ENCODE results near the gene RMRP.

The RMRP gene

DNA sequence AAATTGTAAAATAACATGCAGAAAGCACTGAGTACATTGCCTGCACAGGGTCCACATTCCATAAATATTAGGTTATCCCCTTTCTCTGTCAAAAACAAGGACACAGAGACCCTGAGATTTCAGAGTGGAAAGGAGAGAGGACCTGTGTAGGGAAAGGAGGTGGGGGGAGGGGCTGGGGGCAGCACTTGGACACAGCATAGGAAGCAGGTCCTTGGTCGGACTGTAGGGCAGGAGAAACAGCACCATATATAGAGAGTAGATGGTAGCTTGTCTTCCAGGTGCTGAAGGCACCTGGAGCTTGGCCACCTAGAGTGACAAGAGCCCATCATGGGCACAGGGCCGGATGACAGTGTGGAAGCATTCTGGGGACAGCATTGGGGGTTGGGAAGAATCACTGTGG lies 29.5 kb upstream of the RMRP start:
- H3K9ac ChIP-seq (ENCODE audit: low read depth in 1 of 2, low read length in 2 of 2) = peak overlapping the region in 1 of 2 donors; percentile 34
- peak overlapping the region in 1 of 2 donors; percentile 86 for H3K27ac ChIP-seq (ENCODE audit: low read depth in 2 of 2, low read length in 2 of 2)
- H3K4me3 ChIP-seq (ENCODE audit: low read length in 2 of 2) = peak overlapping the region in 1 of 2 donors; percentile 48
- H3K36me3 ChIP-seq (ENCODE audit: control insufficient read depth in 2 of 2, insufficient read depth in 2 of 2, low read length in 2 of 2) = no peaks in the 10 kb centered on the region
- H3K4me1 ChIP-seq (ENCODE audit: control insufficient read depth in 2 of 2, insufficient read depth in 2 of 2, low read length in 2 of 2) = peaks cover 6 to 8% of the 10 kb centered on the region in 2 donors
- H3K9me3 ChIP-seq (ENCODE audit: control insufficient read depth in 2 of 2, low read length in 2 of 2) = no peaks in the 10 kb centered on the region
- H3K27me3 ChIP-seq (ENCODE audit: control insufficient read depth in 2 of 2, insufficient read depth in 2 of 2, low read length in 2 of 2) = no peaks in the 10 kb centered on the region

DNA sequence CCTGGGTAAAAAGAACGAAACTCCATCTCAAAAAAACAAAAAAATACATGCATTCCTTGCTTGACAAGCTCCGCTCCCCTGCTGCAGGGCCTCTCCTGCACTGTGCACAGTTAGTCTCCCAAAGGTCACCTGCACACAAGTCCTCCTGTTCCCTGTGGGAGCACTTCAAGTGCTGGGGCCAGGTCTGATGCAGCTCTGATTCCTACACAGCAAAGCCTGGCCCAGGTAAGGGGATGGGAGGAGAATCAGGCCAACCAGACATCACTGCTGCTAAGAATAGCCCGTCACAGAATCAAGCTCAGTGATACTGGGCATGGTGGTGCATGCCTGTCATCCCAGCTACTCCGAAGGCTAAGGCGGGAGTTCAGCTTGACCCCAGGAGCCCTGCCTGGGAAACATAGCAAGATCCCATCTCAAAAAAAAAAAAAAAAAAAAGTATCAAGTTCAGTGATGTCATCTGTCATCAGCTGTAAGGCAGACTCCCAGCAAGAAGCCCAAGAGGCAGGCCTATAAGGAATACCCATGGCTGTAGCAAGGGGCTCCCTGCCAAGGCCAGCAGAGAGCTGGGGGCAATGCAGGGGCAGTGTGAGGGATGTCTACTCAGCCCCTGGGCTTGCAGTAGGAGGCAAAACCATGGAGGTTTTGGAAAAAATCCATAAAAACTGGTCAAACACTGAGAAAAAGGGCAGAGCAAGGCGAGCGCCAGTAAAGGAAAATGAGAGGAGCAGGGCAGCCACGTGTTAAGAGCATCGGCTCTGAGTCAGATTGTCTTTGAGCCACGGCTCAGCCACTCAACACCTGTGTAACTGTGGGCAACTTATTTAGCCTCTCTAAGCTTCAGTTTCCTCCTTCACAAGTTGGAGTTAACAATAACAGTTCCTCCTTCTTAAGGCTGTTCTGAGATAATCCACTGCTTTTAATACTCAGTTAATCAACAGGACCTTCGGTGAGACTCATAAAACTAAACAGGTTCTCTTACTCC lies 28.7 kb upstream of the RMRP start:
- peak overlapping the region in 1 of 2 donors; percentile 3 for H3K27ac ChIP-seq (ENCODE audit: low read depth in 2 of 2, low read length in 2 of 2)
- H3K36me3 ChIP-seq (ENCODE audit: control insufficient read depth in 2 of 2, insufficient read depth in 2 of 2, low read length in 2 of 2) = no peaks in the 10 kb centered on the region
- H3K9ac ChIP-seq (ENCODE audit: low read depth in 1 of 2, low read length in 2 of 2) = no peak overlapping the region
- H3K4me3 ChIP-seq (ENCODE audit: low read length in 2 of 2) = peak overlapping the region in 1 of 2 donors; percentile 34
- H3K4me1 ChIP-seq (ENCODE audit: control insufficient read depth in 2 of 2, insufficient read depth in 2 of 2, low read length in 2 of 2) = peaks cover 6 to 7% of the 10 kb centered on the region in 2 donors
- H3K27me3 ChIP-seq (ENCODE audit: control insufficient read depth in 2 of 2, insufficient read depth in 2 of 2, low read length in 2 of 2) = no peaks in the 10 kb centered on the region
- no peaks in the 10 kb centered on the region for H3K9me3 ChIP-seq (ENCODE audit: control insufficient read depth in 2 of 2, low read length in 2 of 2)

DNA sequence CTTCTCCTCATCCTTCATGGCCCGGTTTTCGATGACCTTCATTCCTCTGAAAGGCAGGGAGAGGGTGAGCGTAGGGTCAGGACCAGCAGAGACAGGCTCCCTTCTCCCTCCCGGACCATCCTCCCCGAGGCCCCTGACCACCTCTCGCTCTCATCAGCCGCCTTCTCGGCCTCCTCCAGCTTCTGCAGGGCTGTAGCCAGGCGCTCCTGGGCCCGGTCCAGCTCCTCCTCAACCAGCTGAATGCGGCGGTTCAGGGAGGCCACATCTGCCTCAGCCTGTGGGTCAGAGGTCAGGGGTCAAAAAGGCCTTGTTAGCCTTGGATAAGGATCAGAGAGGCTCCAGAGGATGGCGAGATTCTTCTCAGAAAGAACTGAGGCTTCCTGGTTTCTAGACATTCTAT lies 27.7 kb upstream of the RMRP start:
- H3K4me3 ChIP-seq (ENCODE audit: low read length in 2 of 2) = peak overlapping the region in 1 of 2 donors; percentile 33
- no peak overlapping the region for H3K9ac ChIP-seq (ENCODE audit: low read depth in 1 of 2, low read length in 2 of 2)
- H3K36me3 ChIP-seq (ENCODE audit: control insufficient read depth in 2 of 2, insufficient read depth in 2 of 2, low read length in 2 of 2) = no peaks in the 10 kb centered on the region
- H3K27me3 ChIP-seq (ENCODE audit: control insufficient read depth in 2 of 2, insufficient read depth in 2 of 2, low read length in 2 of 2) = no peaks in the 10 kb centered on the region
- H3K4me1 ChIP-seq (ENCODE audit: control insufficient read depth in 2 of 2, insufficient read depth in 2 of 2, low read length in 2 of 2) = peaks cover 2 to 6% of the 10 kb centered on the region in 2 donors
- H3K9me3 ChIP-seq (ENCODE audit: control insufficient read depth in 2 of 2, low read length in 2 of 2) = no peaks in the 10 kb centered on the region
- no peak overlapping the region for H3K27ac ChIP-seq (ENCODE audit: low read depth in 2 of 2, low read length in 2 of 2)

DNA sequence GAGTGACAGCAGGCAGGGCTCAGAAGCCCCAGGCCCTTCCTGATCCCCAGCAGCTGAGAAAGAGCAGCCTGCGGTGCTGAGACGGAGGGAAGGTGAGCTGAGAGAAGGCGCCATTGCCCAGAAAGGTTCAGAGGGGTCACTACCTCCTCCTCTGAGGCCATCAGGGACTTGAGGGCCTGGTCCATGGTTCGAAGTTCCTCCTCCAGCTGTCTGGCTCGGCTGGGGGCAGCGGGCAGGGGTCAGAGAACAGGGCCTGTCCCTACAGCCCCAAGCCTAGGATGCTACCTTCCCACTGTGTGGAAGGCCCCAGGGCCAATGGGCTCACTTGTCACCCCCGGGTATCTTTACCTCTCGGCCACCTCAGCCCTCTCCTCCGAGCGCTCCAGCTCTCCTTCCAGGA lies 27.1 kb upstream of the RMRP start:
- H3K27ac ChIP-seq (ENCODE audit: low read depth in 2 of 2, low read length in 2 of 2) = no peak overlapping the region
- H3K9me3 ChIP-seq (ENCODE audit: control insufficient read depth in 2 of 2, low read length in 2 of 2) = no peaks in the 10 kb centered on the region
- no peak overlapping the region for H3K4me3 ChIP-seq (ENCODE audit: low read length in 2 of 2)
- peaks cover 0 to 3% of the 10 kb centered on the region in 2 donors for H3K4me1 ChIP-seq (ENCODE audit: control insufficient read depth in 2 of 2, insufficient read depth in 2 of 2, low read length in 2 of 2)
- H3K9ac ChIP-seq (ENCODE audit: low read depth in 1 of 2, low read length in 2 of 2) = no peak overlapping the region
- H3K27me3 ChIP-seq (ENCODE audit: control insufficient read depth in 2 of 2, insufficient read depth in 2 of 2, low read length in 2 of 2) = no peaks in the 10 kb centered on the region
- no peaks in the 10 kb centered on the region for H3K36me3 ChIP-seq (ENCODE audit: control insufficient read depth in 2 of 2, insufficient read depth in 2 of 2, low read length in 2 of 2)

DNA sequence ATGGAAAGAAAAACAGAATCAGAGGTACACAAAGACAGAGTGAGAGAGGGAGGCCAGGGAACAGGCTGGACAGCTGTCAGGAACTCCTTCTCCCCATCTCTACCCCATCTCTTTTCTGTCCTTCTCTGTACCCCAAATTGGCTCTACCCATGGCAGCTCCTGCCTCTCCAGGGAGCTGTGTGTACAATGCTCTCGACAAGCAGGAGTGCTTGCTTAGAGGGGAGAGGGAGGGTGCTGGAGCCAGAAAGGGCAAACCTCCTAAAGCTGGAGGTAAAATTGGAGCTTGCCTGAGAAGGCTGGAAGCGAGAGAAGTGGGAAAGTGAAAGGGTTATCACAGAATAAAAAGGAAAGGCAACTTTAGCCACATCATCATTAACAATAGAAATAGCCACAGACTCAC lies 25.5 kb upstream of the RMRP start:
- no peak overlapping the region for H3K27ac ChIP-seq (ENCODE audit: low read depth in 2 of 2, low read length in 2 of 2)
- no peaks in the 10 kb centered on the region for H3K4me1 ChIP-seq (ENCODE audit: control insufficient read depth in 2 of 2, insufficient read depth in 2 of 2, low read length in 2 of 2)
- H3K9me3 ChIP-seq (ENCODE audit: control insufficient read depth in 2 of 2, low read length in 2 of 2) = no peaks in the 10 kb centered on the region
- no peaks in the 10 kb centered on the region for H3K36me3 ChIP-seq (ENCODE audit: control insufficient read depth in 2 of 2, insufficient read depth in 2 of 2, low read length in 2 of 2)
- H3K9ac ChIP-seq (ENCODE audit: low read depth in 1 of 2, low read length in 2 of 2) = no peak overlapping the region
- H3K4me3 ChIP-seq (ENCODE audit: low read length in 2 of 2) = no peak overlapping the region
- no peaks in the 10 kb centered on the region for H3K27me3 ChIP-seq (ENCODE audit: control insufficient read depth in 2 of 2, insufficient read depth in 2 of 2, low read length in 2 of 2)

DNA sequence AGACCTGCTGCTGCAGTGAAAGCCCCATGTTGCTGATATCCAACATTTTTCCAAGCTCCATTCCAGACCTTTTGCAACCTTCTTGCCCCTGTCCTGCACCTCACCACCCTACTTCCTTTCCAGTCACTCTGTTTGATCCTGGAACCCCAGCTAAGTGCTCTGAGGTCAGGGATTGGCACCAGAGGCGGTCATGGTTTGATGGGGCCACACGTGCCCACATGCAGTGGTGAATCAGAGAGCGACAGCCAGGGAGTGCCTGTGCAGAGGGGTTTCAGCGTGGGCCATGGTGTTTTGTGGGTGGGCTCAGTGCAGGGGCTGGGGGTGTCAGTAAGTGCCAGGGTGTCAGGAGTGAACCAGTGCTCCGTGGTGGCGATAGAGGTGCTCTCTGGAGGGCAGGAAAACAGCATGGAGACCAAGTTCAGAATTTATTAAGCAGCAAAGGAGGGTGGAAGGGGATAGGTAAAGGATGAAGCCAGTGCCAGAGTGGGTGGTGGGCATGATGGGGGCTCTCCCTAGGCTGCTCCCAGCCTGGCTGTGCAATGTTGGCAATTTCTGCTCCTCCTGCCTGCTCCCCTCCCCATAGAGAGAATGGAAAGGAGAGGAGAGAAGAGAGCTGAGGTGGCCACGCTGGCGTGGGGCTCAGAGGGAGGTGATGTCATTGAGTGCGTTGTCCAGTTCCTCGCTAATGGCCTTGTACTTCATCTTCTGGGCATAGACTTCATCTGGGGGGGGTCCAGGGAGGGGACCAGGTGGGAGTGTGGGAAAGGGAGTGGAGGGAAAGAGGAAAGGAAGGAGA lies 24.9 kb upstream of the RMRP start:
- Histone ChIP-seq H3K9me3 (ENCODE audit: control insufficient read depth in 2 of 2, low read length in 2 of 2) (no peaks in the 10 kb centered on the region), H3K4me1 (ENCODE audit: control insufficient read depth in 2 of 2, insufficient read depth in 2 of 2, low read length in 2 of 2) (no peaks in the 10 kb centered on the region), H3K9ac (ENCODE audit: low read depth in 1 of 2, low read length in 2 of 2) (no peak overlapping the region), H3K27ac (ENCODE audit: low read depth in 2 of 2, low read length in 2 of 2) (no peak overlapping the region), H3K36me3 (ENCODE audit: control insufficient read depth in 2 of 2, insufficient read depth in 2 of 2, low read length in 2 of 2) (no peaks in the 10 kb centered on the region), H3K27me3 (ENCODE audit: control insufficient read depth in 2 of 2, insufficient read depth in 2 of 2, low read length in 2 of 2) (no peaks in the 10 kb centered on the region), H3K4me3 (ENCODE audit: low read length in 2 of 2) (no peak overlapping the region)

DNA sequence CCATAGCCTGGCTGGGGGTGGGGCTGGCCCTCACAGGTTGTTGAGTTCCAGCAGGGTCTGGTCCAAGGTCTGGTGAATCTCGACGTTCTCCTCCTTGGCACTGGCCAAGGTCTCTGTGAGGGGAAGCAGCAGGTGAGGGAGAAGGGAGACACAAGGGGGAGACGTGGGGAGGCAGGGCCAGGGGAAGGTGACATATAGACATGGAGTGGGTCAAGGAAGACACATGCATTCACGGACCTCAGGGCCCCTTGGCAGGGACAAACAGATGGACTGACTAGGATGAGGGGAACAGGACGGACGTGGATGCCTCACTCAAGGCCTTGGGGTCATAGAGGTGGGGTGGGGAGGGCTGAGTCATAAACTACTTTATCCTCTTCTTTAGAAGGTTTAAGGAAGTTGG lies 24.2 kb upstream of the RMRP start:
- no peaks in the 10 kb centered on the region for H3K9me3 ChIP-seq (ENCODE audit: control insufficient read depth in 2 of 2, low read length in 2 of 2)
- no peaks in the 10 kb centered on the region for H3K27me3 ChIP-seq (ENCODE audit: control insufficient read depth in 2 of 2, insufficient read depth in 2 of 2, low read length in 2 of 2)
- H3K27ac ChIP-seq (ENCODE audit: low read depth in 2 of 2, low read length in 2 of 2) = no peak overlapping the region
- no peaks in the 10 kb centered on the region for H3K36me3 ChIP-seq (ENCODE audit: control insufficient read depth in 2 of 2, insufficient read depth in 2 of 2, low read length in 2 of 2)
- no peaks in the 10 kb centered on the region for H3K4me1 ChIP-seq (ENCODE audit: control insufficient read depth in 2 of 2, insufficient read depth in 2 of 2, low read length in 2 of 2)
- no peak overlapping the region for H3K4me3 ChIP-seq (ENCODE audit: low read length in 2 of 2)
- H3K9ac ChIP-seq (ENCODE audit: low read depth in 1 of 2, low read length in 2 of 2) = no peak overlapping the region

DNA sequence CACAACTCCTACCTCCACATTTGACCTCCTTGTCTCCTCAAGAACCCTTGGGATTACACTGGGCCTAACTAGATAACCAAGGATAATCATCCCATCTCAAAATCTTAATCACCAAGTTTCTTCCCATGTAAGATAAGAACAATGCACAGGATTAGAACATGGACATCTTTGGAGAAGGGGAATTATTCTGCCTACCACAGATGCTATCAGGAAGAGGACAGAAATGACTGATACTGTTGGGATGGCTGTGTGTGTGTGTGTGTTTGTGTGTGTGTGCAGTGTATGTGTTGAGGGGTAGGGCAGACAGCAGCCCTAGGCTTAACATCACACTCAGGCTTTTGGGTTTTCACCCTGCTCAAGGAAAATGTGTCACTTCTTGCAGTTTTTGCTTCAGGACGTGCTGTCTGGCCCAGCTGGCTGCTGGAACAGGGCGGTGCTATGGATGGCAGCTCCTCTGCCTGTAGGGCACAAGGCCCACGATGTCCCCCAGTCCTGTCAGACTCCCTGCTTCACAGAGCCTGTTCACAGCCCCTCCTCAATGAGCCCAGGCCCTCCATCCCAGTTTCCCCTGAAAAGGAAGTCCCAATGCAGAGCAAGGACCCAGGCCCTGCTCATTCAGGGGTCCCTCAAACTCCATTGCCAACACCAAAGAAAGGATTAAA lies 23.7 kb upstream of the RMRP start:
- Histone ChIP-seq H3K9me3 (ENCODE audit: control insufficient read depth in 2 of 2, low read length in 2 of 2) (no peaks in the 10 kb centered on the region), H3K9ac (ENCODE audit: low read depth in 1 of 2, low read length in 2 of 2) (no peak overlapping the region), H3K27me3 (ENCODE audit: control insufficient read depth in 2 of 2, insufficient read depth in 2 of 2, low read length in 2 of 2) (no peaks in the 10 kb centered on the region), H3K4me3 (ENCODE audit: low read length in 2 of 2) (no peak overlapping the region), H3K36me3 (ENCODE audit: control insufficient read depth in 2 of 2, insufficient read depth in 2 of 2, low read length in 2 of 2) (no peaks in the 10 kb centered on the region), H3K4me1 (ENCODE audit: control insufficient read depth in 2 of 2, insufficient read depth in 2 of 2, low read length in 2 of 2) (no peaks in the 10 kb centered on the region), H3K27ac (ENCODE audit: low read depth in 2 of 2, low read length in 2 of 2) (no peak overlapping the region)

DNA sequence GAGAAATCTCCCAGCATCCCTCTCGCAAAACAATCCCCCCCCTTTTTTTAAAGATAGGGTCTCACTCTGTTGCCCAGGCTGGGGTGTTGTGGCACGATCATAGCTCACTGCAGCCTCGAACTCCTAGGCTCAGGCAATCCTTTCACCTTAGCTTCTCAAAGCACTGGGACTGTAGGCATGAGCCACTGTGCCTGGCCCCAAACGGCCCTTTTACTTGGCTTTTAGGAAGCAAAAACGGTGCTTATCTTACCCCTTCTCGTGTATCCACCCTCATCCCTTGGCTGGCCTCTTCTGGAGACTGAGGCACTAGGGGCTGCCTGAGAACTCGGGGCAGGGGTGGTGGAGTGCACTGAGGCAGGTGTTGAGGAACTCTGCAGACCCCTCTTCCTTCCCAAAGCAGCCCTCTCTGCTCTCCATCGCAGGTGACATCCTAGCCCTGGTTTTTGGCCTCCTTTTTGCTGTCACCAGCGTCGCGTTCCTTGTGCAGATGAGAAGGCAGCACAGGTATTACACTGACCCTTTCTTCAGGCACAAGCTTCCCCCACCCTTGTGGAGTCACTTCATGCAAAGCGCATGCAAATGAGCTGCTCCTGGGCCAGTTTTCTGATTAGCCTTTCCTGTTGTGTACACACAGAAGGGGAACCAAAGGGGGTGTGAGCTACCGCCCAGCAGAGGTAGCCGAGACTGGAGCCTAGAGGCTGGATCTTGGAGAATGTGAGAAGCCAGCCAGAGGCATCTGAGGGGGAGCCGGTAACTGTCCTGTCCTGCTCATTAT lies 22.7 kb upstream of the RMRP start:
- no peaks in the 10 kb centered on the region for H3K9me3 ChIP-seq (ENCODE audit: control insufficient read depth in 2 of 2, low read length in 2 of 2)
- no peaks in the 10 kb centered on the region for H3K27me3 ChIP-seq (ENCODE audit: control insufficient read depth in 2 of 2, insufficient read depth in 2 of 2, low read length in 2 of 2)
- no peak overlapping the region for H3K9ac ChIP-seq (ENCODE audit: low read depth in 1 of 2, low read length in 2 of 2)
- H3K36me3 ChIP-seq (ENCODE audit: control insufficient read depth in 2 of 2, insufficient read depth in 2 of 2, low read length in 2 of 2) = no peaks in the 10 kb centered on the region
- no peak overlapping the region for H3K27ac ChIP-seq (ENCODE audit: low read depth in 2 of 2, low read length in 2 of 2)
- no peak overlapping the region for H3K4me3 ChIP-seq (ENCODE audit: low read length in 2 of 2)
- peaks cover 0 to 6% of the 10 kb centered on the region in 2 donors for H3K4me1 ChIP-seq (ENCODE audit: control insufficient read depth in 2 of 2, insufficient read depth in 2 of 2, low read length in 2 of 2)

All from mucosa of rectum (tissue), 2 donors.